Activated gamma-delta T cell (primary cell): ENCODE data around the gene MAPK8.
"Not testable (repeated sequence)": the region's sequence is repeated elsewhere in the genome, so short reads cannot be mapped to it uniquely, and the experiment has no call there.

ENCODE experiments used
- DNase-seq: peaks from one replicate; lab custom pipeline; 2025; lab: John Stamatoyannopoulos, UW

Gene MAPK8

DNA sequence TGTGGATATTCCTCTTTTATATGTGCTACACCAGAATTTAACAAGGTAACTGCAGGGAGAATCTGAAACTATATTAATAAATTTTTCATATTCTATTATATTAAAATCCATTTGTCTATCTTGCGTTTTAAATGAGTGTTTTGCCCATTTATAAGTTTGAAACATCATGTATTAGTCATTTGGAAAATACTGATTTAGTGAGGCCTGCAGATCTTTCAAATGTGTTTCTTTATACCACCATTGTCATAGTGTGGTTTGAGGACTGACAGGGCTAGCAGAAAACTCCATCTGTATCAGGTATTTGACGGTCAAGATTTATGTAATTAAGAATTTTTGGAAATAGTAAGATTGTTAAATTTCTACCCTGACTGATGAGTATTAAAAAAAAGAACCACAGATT is 29.3 kb downstream of the MAPK8 start:
- DNase-seq: no peak

DNA sequence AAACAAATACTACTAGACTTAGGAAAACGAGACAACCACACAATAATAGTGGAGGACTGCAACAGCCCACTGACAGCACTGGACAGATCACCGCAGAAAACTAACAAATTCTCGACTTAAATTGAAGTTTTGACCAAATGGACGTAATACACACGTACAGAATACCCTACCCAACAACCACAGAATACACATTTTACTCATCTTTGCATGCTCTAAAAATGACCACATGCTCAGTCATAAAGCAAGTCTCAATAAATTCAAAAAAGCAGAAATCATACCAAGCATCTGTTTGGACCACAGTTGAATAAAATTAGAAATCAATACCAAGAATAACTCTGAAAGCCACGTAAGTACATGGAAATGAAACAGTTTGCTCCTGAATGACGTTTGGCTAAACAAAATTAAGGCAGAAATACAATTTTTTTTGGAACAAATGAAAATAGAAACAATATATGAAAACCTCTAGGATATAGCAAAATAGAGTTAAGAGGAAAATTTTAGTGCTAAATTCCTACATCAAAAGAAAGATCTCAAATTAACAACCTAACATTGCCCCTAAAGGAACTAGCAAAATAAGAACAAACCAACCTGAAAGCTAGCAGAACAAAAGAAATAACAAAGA is 30.6 kb downstream of the MAPK8 start:
- DNase-seq: no peak

DNA sequence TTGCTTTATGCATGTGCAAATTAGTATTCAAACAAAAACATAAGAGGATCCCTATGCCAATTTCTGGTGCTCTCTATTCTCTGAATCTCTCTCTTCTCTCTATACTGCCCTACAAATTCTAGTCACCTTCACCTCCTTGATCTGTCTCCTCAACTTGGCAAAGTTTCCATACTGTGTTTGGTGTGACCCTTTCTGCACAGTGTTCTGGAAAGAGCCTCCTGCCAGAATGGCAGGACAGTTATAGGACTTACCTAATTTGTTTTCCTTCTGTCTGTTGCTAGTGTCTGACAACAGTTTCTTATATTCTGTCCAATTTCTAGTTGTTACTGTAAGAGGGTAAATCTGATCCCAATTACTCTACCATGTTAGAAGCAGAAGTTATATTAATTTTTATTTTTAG is 34.3 kb downstream of the MAPK8 start:
- DNase-seq: no peak

DNA sequence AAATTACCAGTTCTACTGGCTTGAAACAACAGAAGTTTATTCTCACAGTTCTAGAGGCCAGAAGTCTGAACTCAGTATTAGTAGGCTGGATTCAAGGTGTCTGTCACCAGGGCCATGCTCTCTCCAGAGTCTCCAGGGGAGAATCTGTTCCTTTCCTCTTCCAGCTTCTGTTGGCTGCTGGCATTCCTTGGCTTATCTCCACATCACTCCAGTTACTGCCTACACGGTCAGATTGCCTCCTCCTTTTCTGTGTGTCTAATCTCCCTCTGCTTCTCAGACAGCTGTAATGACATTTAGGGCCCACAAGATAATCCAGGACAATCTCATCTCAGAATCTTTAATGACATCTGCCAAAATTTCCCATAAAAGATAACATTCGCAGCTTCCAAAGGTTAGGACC is 36.6 kb downstream of the MAPK8 start:
- DNase-seq: no peak

DNA sequence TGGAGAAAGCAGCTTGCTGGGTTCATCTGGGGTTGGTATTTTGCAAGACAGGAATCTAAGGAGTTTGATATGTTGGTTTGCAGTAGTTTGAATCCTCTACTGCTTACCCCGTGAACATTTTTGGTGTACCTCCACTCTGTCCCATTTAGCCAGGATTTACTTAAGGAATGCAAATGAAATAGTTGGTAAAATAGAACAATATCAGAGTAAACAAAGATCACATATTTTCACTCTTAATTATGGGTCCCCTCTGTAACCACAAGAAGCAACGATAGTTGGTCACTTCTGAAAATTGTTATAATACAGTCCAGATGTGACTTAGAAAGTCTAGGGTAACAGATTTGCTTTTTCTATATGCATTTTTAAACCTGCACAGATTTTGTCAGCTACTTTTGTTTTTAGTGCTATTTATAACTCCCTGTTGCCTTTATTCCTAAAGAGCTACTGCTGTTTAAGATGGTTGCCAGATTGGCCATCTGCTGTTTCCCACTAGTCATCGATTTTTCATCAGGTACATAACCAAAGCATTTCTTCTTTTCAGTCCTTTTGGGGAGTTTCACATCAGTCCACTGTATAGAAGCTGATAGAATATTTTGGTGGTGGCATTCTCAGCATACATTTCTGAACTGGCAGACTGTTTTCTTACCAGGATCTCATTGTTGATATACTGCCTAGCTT is 37.6 kb downstream of the MAPK8 start:
- no peak for DNase-seq

DNA sequence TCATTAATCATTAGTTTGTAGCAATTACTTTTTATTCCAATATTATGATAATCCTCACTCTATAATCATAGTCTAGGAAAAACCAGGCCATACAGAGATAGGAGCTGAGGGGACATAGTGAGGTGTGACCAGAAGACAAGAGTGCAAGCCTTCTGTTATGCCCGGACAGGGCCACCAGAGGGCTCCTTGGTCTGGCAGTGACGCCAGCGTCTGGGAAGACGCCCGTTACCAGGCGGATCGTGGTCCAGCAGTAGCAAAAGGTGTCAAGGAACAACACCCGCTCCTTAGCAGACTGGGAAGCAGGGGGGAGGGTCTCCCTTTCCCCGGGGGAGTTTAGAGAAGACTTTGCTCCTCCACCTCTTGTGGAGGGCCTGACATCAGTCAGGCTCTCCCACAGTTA is 39.8 kb downstream of the MAPK8 start:
- DNase-seq: not testable (repeated sequence)

DNA sequence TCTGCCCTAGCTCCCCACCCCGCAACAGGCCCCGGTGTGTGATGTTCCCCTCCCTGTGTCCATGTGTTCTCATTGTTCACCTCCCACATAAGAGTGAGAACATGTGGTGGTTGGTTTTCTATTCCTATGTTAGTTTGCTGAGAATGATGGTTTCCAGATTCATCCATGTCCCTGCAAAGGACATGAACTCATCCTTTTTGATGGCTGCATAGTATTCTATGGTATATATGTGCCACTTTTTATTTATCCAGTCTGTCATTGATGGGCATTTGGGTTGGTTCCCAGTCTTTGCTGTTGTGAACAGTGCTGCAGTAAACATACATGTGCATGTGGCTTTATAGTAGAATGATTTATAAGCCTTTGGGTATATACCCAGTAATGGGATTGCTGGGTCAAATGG is 41.1 kb downstream of the MAPK8 start:
- not testable (repeated sequence) for DNase-seq

DNA sequence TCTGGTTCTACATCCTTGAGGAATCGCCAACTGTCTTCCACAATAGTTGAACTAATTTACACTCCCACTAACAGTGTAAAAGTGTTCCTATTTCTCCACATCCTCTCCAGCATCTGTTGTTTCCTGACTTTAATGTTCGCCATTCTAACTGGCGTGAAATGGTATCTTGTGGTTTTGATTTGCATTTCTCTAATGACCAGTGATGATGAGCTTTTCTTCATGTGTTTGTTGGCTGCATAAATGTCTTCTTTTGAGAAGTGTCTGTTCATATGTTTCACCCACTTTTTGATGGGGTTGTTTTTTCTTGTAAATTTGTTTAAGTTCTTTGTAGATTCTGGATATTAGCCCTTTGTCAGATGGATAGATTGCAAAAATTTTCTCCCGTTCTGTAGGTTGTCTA is 41.5 kb downstream of the MAPK8 start:
- not testable (repeated sequence) for DNase-seq

DNA sequence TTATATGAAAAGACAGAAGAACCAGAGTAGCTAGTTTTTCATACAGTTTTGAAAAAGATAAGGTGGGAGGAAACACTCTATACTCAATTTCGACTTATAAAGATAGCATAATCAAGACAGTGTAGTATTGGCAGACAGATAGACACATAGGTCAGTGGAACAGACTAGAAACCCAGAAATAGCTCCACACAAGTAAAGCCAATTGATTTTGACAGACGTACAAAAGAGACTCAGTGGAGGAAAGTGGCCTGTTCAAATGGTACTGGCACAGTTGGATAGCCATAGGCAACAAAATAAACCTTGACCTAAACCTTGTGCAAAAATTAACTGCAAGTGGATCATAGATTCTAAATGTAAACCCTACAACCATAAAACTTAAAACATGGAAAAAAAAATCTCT is 46.8 kb downstream of the MAPK8 start:
- no peak for DNase-seq

DNA sequence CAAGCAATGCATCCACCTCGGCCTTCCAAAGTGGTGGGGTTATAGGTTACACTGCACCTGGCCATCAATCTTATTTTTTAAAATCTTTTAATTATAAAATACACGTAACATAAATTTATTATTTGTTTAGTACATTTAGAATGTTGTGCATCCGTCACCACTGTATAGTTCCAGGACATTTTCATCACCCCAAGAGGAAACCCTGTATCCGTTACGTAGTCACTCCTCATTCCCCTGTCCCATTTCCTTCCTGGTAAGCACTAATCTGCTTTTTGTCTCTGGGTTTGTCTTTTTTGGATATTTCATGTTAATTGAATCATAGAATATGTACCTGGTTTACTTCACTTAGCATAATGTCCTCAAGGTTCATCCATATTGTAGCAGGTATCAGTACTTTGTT is 51.2 kb downstream of the MAPK8 start:
- DNase-seq: no peak

DNA sequence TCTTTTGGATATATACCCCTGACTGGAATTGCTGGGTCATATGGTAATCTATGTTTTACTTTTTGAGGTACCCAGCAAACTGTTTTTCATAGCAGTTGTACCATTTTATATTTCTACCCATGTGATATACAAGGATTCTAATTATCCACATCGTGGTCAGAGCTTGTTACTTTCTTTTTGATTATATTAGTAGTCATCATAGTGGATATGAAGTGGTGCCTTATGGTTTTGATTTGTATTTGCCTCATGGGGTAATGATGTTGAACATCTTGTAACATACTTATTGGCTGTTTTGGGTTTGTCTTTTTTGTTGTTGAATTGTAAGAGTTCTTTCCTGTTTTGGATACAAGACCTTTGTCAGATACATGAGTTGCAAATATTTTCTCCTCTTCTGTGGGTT is 51.7 kb downstream of the MAPK8 start:
- DNase-seq: no peak

DNA sequence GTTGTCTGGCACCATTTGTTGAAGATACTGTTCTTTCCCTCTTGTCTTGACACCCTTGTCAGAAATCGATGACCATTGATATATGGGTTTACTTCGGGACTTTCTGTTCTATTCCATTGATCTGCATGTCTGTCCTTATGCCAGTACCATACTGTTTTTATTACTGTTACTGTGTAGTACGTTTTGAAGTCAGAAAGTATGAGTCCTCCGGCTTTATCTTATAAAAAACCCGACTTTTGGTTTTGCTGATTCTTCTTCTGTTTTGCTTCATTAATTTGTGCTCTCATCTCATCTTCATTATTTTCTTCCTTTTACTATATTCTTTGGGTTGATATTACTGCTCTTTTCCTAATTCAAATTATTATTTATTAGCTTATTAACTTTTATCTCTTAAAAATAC is 52.4 kb downstream of the MAPK8 start:
- no peak for DNase-seq

DNA sequence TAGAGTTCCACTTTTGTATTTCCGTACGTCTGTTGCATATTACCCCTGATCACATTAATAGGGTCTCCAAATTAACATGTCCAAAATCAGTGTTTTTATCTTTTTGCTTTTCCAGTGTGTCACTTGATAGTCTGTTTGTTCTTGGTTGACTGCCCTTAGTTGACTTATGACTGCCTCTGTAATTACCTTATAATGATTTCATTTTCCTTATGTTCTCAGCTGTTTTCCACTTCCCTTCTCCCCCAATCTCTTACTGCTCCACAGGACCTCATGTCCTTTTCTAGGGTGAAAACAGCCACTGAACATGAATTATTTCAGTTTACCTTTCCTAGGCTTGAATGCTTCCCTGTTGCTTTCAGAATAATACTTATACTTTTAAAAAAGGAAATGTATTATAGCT is 54.7 kb downstream of the MAPK8 start:
- DNase-seq: no peak

DNA sequence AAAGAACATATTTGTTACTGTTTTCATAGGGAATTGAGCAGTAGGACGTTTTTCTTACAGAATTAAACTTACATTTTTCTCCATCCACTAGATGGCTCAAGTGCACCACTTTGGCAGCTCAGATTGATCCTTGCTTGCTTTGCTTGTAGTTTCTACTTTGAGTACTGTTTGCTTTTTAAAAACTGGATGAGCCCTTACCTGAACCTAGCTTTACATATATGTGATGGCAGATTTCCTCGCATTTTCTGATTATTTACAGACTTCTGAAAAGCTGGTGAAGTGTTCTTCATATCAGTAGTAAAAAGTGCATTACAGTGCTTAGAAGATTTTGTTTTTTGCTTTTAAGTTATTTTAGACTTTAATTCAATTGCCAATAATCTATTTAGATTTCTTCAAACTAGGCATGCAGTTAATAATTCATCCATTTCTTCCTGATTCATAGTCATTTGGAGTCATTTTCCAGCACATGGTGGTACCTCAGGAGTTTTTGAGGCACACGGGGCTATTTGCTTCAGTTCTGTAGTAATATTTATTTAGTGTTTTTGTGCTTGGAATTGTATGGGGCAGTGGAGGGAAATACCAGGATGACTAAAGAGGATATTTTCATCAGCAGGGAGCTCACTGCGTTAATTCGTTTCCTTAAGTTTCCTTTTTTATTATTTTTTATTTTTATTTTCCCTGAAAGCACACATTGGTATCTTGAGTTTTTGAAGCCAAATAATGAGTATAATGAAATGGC is 57.3 kb downstream of the MAPK8 start:
- no peak for DNase-seq

DNA sequence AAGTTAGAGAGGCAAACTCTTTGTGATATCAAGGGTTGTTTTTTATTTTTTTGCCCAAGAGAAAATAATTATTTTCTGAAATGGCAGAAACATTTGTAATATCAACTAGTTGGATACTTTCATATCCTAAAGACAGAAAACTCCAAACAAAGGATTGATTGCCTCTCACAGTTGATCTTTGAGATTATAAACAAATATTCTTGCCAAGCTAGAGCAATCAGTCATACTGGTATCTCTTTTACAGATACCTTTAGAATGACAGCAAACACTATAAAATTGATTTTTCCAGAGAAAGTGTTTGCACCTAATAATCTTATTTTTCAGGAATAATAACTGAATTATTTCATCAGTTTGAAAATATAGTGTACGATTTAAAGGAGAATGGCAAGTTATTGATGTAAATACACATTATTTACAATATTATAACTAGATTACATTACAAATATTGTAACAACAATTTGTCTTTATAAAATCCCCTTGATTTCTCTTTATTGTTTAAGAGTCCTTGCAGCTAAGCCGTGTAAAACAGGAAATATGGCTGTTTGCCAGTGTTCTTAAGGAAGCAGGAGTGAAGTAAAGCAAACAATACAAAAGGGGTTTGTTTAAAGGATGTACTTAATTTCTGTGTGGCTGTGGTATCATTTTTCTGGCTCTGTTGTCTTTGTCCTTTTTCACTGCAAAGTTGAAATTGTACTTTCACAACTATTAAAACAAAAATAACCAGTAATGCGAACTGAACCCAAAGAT is 58.4 kb downstream of the MAPK8 start:
- no peak for DNase-seq

DNA sequence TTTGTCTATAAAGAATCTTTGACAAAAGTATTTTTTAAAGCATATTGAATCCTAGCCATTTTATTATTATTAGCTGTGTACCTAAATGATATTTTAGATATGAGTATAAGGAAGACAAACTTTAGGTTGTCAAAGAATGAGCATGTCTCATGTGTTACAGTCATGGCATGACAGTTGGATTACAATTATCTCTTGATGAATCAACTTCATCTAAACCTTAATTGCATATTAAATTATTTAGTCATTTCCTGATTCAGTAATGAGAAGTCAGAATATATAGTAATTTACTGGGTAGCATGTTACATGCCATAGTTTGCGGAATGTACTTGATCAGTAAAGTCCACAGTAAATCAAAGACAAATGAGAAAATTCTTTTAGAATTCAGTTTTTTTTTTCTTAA is 59.2 kb downstream of the MAPK8 start:
- no peak for DNase-seq

DNA sequence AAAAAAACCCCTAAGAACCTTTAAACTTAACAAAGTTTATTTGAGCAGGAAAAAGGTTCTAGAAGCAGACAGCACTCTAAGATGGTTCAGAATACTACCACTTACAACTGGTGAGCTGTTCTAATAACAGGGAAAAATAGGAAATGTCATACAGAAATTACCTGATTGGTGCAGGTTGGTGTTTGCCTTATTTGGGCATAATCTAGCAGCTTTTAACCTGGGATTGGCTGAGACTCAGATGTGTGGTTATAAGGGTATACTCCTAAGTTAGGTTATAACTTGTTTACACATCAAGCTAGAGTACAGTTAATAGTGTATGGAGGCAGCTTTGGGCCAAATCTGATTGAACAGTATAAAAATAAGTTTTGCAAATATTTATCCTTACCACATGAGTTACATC is 59.8 kb downstream of the MAPK8 start:
- DNase-seq: no peak

DNA sequence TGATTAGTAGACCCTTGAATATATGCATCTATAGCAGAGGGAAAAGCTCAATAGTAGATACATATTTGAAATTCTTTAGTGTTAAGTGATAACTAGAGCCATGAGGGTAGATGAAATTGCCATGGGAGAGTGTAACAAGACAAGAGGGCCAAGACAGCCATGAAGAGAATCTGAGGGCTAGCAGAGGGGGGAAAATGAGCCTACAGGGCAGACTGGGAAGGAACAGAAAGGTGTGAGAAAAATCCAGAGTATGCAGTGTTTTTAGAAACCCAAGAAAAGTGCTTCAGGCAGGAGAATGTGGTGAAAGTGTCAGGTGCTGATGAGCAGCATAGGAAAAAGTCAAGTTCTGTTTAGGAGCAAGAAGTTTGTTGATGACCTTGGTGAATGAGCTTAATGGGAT is 63.0 kb downstream of the MAPK8 start:
- DNase-seq: no peak

DNA sequence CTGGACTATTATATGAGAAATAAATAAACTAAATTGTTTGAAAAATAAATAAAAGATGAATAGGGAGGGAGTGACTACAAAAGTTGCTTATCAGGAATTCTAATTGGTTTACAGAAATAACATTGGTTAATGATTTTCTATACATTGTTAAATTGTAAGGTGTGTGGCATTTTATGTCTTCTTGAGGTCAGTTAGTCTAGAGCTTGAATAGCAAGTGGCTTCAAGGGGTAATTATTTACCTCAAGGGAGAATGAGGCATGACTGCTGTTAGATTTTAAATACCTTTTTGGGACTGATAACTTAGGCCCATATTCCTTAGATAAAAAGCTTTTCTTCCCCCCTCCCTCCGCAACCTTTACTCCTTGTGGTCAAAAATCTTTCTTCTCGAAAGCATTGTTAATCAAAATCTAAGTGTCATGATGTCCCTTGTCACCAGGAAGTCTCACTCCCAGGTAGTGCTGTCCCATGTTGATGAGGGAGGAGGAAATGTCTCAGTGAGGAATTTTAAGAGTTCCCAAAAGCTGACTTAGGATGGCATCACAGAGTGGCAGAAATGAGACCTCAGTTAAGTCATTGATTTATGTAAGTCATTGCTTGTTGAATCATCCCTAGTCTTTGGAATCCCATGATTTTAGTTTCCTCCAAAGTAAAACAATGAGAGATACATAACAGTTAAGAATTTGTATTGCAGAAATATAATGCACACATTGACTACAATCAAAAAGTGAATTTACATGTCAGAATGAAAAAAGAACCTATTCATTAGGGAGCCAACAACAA is 71.5 kb downstream of the MAPK8 start:
- DNase-seq: no peak

DNA sequence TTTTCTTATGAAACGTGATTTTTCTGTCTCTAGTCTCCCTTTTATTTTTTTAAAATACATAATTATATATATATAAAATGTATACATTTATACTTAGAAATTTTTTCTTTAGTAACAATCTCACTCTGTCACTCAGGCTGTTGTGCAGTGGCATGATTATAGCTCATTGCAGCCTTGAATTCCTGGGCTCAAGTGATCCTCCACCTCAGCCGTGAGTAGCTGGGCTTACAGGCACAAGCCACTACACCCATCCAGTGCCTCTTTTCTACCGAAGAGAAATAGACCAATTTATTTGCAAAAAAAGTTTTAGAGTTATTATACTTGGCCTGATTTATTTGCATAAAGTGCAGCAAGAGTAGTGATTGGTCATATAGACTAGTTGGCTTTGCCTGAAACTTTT is 72.2 kb downstream of the MAPK8 start:
- no peak for DNase-seq

DNA sequence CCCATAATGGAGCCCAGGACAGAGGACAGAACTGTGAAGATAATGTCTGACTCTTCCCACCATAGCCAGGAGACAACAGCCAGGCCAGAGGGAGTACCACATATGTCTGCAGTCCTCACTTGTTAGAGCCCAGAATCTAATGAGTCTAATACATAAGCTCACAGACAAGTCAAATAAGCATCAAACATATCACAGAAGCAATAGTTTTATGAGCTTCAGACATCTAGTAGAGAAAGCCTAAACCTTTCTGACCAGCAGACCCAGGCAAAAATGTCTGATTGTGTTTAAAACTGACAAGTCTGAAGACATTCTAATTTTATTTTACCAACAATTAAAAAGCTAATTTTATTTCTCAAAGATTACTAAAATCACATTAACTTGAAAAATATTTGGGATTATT is 75.5 kb downstream of the MAPK8 start:
- no peak for DNase-seq

DNA sequence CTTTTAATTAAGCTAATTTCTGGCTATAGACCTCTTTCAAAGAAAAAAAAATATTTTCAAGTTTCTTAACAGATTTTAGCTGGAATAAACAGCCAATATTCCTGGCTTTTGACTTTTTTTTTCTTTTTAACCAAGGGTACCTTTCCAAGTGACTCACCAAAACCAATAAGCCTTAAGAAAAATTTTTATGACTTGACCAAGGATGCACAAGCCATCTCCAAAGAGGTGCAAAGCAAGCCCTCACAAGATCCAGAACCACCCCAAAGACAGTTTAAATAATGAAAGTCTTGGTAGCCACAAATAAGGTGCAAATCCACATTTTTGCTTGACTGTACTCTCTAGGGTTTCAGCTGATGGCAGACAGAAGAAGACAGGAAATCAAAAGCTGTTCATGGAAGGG is 76.5 kb downstream of the MAPK8 start:
- no peak for DNase-seq
